Measurements from ENCODE around the gene TMEM187.

Gene TMEM187

GRCh38 chrX:153995504-153995903 is 22.9 kb downstream of the TMEM187 start:
- DNase-seq (ENCODE audit: low read depth in 3 of 3, low spot score in 1 of 3): no peak

DNA sequence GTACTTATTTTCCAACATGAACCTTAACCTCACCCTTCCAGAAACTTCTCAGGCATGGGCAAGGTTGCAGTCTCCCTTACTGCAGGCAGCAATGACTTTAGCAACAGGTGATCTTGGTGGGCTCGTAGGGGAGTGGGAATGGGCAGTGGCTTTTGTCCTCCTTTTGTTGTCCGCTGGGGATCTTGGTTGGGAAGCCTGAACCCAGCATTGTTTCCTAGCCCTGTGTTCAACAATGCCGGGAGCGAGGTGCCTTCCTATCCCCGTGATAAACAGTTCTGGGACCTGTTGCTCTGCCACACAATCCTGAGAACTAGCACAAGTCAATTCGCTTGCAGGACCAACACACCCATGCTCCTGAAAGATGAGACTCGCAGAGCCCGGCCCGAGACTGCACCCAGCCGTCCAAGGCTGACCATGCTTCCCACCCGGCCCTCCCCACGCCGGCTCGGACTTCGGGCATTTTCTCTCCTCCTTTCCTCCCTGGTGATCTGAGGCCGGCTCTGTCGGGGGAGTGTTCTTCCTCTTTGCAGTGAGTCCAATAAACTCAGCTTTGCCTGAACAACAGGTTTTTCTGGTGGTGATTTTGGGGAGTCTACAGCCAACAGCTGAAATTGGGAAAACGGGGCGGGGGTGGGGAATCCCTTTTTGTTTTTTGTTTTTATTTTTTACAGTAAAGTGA is 26.9 kb downstream of the TMEM187 start:
- no peak for DNase-seq (ENCODE audit: low read depth in 3 of 3, low spot score in 1 of 3)

- no peak for DNase-seq (ENCODE audit: low read depth in 3 of 3, low spot score in 1 of 3)
Measured at GRCh38 chrX:154000051-154000450, 27.5 kb downstream of the TMEM187 start.

GRCh38 chrX:154002215-154002719 is 29.7 kb downstream of the TMEM187 start:
- no peak for DNase-seq (ENCODE audit: low read depth in 3 of 3, low spot score in 1 of 3)

GRCh38 chrX:154004315-154004714 is 31.8 kb downstream of the TMEM187 start:
- no peak for DNase-seq (ENCODE audit: low read depth in 3 of 3, low spot score in 1 of 3)

GRCh38 chrX:154006947-154007346 is 34.4 kb downstream of the TMEM187 start:
- no peak for DNase-seq (ENCODE audit: low read depth in 3 of 3, low spot score in 1 of 3)

DNA sequence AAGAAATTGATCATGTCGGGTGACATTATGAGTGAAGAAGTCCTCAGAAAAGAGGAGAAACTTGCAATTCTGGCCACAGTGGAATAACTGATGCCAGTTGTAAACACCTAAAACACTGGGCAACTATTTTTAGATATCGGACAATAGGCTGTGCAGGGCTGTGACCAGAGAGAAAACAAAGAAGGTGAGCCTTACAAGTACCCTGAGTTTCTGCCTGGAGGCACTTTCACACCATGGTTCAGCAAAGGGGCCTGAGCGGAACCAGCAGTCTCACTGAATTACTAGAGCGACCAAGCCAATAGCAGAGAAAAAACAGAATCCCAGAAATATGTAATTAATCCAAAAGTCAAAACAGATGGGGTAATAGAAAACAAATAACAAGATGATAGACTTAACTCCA is 36.0 kb downstream of the TMEM187 start:
- no peak for DNase-seq (ENCODE audit: low read depth in 3 of 3, low spot score in 1 of 3)

DNA sequence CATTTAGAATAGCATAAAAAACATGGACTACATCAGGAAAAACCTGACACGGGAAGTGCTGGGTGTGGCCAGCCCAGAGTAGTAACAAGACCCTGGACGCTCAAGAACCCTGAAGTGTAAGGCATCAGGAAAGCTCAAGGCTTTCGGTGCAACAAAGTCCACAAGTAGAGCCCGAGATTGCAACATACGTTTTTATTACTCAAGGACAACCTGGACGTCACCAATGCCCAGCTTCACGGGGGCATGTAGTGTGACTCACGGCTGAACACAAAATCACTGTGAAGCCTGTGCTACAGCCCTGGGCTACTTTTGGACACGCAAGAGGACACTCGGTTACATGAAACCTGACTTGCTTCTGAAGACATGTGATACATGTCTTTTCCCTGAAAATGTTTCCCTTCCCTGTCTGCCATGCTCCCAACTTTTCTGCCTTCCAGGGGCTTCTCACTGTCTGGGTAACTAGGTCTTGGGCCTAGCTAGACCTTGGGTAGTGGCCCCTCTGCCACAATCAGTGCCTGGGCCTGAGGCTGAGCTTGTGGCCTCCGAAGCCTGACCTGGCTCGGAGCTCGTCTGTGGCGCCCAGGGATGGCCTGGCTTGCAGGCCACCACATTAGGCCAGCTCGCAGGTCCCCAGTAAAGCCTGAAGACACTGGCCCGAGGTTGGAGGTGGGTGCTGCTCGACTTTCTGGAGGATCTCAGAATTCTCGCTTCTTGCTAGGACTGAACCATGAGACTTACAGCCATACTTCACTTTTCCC is 38.0 kb downstream of the TMEM187 start:
- DNase-seq (ENCODE audit: low read depth in 3 of 3, low spot score in 1 of 3): no peak

DNA sequence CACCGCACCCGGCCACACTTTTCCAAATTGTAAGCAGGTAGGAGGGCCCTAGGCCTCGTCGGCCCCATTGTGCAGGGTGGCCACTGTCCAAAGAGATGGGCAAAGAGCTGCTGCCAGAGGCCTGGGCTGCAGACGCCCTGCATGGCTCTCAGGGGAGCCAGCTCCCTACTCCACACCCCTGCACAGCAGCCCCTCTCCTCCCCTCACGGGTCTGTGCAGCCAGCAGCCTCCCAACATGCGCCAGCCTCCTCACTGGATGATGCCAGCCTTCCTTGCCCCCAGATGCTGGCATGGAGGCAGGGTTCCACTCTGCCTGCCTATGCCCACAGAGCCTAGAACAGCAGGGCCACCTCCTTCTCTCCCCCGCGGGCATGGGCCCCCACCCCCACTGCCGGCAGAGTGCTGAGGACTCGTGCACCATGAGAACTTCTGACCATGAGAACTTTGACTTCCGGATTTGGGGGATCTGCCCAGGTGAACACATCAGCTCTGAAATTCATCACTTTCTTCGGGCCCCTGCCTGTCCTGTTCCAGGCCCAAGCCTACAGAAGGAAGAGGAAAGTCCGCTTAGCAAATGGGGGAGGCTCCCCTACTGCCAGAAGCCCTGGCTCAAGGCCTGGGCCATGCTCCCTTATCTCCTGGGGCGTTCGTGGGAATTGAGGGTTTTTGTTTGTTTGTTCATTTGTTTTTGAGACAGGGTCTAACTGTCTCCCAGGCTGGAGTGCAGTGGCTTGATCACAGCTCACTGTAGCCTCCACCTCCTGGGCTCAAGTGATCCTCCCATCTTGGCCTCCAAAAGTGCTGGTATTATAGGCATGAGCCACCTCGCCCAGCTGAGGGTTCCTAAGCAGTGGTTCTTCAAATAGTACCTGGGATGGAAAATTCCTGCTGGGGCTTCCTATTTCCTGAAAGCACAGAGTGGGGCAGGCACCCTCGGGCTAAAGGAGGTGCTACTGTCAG is 39.1 kb downstream of the TMEM187 start:
- DNase-seq (ENCODE audit: low read depth in 3 of 3, low spot score in 1 of 3): no peak

GRCh38 chrX:154012336-154012991 is 39.9 kb downstream of the TMEM187 start:
- no peak for DNase-seq (ENCODE audit: low read depth in 3 of 3, low spot score in 1 of 3)

DNA sequence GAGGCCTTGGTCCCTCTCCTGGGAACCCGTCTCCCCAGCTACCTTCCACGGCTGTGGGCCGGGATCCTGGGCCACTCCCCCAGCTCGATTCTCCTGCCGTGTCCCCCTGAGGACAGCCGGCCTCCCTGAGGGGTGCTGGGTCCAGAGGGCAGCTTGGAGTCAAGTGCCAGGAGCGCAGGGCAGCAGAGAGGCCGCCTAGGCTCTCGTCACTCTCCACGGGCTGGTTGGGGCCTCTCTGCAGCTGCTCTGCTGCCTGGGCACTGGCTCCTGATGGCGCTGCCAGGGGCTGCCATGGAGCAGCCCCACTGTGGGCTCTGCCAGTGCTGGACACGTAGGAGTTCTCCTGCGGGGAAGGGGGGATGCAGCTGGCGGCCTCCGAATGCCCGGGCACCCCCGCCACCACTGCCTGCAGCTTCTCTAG is 40.5 kb downstream of the TMEM187 start:
- no peak for DNase-seq (ENCODE audit: low read depth in 3 of 3, low spot score in 1 of 3)

- DNase-seq (ENCODE audit: low read depth in 3 of 3, low spot score in 1 of 3): peak in 2 of 3 donors; percentile 29 to 34
Measured at GRCh38 chrX:154013614-154014360, 41.2 kb downstream of the TMEM187 start.

DNA sequence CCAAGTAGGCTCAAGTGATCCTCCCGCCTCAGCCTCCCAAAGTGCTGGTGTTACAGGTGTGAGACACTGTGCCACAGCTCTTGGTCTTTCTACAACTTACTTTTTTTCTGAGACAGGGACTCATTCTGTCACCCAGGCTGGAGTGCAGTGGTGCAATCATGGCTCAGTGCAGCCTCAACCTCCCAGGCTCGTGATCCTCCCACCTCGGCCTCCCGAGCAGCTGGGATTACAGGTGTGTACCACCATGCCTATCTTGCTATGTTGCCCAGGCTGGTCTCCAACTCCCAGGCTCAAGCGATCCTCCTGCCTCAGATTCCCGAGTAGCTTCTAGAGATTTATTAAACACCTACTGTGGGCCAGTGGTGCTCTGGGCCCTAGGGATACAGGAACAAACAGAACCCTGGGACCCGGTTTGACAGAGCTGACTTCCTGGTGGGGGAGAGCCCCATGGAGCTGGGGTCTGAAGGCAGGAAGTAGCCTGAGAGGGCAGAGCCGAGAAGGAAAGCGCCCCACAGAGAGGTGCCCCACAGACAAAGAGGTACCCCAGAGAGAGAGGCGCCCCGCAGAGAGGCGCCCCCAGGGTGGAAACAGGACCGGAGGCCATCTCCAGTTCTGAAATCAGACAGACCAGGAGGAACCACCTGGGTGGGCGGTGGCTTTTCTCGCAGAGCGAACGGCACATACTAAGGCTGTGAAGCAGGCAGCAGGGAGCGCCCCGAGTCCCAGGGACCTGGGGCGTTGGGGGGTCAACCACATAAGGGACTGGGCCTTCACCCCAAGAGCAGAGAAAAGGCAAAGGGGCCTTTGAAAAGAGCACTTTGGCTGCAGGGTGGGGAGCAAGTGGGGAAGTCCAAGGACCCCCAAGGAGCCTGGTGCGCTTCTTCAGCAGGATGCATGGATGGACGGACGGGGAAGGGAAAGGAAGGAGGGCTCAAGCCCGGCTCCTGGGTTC is 42.2 kb downstream of the TMEM187 start:
- no peak for DNase-seq (ENCODE audit: low read depth in 3 of 3, low spot score in 1 of 3)

DNA sequence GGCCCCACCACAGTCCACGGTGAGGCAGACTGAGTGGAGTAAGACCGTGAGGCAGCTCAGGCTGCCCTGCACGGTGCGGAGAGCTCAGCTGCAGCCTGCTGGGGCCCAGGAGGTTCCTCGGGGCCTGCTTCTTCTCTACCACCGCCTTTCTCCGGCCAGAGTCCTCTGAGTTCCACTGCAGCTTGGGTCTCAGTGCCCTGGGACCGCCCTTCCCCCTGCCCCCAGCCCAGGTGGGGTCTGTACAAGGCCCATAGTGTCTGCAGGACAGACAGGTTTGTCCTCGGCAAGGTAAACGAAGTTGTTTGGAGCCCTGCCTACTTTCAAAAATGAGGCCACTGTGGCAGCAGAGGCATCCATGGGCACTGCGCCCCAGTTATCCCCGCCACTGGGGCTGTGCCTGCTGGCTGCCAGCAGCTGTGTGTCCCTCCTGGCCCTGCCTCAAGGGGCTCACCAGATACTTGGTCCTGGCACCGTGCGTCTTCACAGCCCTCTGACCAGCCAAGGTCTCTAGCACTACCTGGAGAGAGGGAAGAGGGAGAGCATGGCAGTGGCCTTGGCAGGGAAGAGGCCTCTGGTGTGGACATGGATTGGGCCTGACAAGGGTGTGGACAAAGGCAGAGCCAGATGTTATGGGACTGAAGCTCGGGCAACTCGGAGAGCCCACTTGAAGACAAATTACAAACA is 43.2 kb downstream of the TMEM187 start:
- DNase-seq (ENCODE audit: low read depth in 3 of 3, low spot score in 1 of 3): no peak

DNA sequence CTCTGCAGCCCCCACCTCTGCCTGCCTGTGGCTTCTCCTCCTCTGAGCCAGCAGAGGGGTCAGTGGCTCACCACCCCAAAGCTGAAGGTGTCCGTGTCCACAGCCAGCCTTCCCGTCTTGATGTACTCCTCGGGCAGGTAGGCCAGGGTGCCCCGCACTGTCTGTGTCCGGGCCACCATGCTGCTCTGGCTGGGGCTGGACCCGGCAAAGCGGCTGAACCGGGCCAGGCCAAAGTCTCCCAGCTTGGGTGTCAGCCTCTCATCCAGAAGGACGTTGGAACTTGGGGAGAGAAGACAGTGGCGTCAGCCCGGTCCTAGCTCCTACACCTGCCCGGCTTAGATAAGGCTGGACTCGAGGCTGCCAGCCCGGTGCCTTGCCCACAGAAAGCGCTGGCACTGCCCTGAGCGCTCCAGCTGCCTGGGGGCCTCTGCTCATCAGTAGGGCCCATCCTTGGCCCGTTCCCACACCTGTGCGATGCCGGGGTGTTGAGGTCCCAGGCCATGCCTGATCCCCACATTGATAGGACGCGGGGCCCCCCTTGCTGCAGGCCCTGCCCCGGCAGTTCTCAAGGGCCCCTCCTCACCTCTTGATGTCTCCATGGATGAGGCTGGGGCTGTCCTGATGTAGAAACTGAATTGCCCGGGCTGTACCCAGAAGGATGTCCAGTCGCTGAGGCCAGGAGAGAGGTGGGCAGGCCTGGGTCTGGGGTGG is 44.0 kb downstream of the TMEM187 start:
- DNase-seq (ENCODE audit: low read depth in 3 of 3, low spot score in 1 of 3): no peak

DNA sequence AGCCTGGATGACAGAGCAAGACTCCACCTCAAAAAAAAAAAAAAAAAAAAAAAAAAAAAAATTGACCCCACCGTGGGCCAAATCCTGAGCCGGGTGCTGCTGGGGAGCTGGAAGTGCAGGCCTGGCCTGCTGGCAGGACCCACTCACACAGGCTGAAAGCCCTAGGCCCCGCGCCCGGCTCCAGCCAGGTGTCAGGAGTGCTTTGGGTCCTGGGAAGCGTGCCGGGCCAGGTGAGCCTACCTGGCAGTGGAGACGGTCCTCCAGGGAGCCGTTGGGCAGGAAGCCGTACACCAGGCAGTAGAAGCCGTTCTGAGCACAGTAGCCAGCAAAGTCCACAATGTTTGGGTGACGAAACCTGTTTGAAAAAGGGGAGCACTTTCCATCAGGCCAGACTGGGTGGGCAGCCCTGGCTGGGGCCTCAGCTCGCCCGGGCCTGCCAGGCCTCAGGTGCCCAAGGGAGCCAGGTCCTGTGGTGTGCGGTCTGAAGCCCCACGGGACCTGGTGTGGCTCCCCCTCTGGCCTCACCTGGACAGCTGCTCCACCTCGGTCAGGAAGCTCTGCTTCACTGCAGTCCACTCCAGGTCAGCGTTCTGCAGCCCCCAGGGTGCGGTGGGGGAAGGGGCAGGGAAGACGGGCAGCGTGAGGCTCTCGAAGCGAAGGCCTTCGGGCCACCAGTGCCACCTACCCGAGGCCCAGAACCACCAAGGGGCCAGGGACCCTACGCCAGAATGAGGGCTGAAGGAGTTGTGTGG is 45.4 kb downstream of the TMEM187 start:
- no peak for DNase-seq (ENCODE audit: low read depth in 3 of 3, low spot score in 1 of 3)

- no peak for DNase-seq (ENCODE audit: low read depth in 3 of 3, low spot score in 1 of 3)
Measured at GRCh38 chrX:154018518-154019060, 46.0 kb downstream of the TMEM187 start.

Measured in stimulated activated CD4-positive, alpha-beta T cell treated with anti-CD3 and anti-CD28 coated beads, TNF-alpha, amount 100 ng/mL, for 1 hour (primary cell).